ENCODE measurements around the gene HELZ2. TPM values are rescaled to one million over a fixed set of nuclear protein-coding genes. Genes with fewer than 3 reads are reported as not detected.

HELZ2 gene
- total RNA-seq, 4 donors from 2014 or later = 16.3 to 33.7 (median 24.7) TPM

DNA sequence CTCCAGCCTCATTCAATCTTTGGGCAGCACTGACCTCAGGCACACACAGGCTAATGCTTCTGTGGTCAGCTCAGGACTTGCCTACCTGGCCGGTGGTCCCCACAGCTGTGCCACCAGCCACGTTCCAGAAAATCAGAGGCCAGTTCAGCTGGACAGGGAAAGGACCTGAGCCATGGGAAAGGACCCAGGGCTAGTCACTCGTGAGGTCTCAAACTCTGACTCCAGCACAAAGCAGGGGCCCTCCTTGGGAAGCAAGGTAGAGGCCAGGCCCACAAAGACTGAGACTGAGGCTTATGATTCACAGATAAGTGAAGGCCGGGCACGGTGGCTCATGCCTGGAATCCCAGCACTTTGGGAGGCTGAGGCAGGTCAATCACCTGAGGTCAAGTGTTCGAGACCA, 22.4 kb upstream of the HELZ2 start:
- TF ChIP-seq EP300 (IDR thresholded peaks at IDR 0.05) (no peak), POLR2A (IDR thresholded peaks at IDR 0.05) (no peak)
- TF ChIP-seq, protein P1, sequence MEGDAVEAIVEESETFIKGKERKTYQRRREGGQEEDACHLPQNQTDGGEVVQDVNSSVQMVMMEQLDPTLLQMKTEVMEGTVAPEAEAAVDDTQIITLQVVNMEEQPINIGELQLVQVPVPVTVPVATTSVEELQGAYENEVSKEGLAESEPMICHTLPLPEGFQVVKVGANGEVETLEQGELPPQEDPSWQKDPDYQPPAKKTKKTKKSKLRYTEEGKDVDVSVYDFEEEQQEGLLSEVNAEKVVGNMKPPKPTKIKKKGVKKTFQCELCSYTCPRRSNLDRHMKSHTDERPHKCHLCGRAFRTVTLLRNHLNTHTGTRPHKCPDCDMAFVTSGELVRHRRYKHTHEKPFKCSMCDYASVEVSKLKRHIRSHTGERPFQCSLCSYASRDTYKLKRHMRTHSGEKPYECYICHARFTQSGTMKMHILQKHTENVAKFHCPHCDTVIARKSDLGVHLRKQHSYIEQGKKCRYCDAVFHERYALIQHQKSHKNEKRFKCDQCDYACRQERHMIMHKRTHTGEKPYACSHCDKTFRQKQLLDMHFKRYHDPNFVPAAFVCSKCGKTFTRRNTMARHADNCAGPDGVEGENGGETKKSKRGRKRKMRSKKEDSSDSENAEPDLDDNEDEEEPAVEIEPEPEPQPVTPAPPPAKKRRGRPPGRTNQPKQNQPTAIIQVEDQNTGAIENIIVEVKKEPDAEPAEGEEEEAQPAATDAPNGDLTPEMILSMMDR (IDR thresholded peaks at IDR 0.05) = no peak
- DNase-seq (ENCODE audit: low spot score in 2 of 2) = no peak
- WGBS, 2 donors = 93 to 97% methylated on average over 6 of the region's 6 CpGs
- Histone ChIP-seq H3K27me3 (no peaks in the 10 kb centered on the region), H3K4me1 (peaks cover 0 to 8% (median 0%) of the 10 kb centered on the region in 4 donors), H3K27ac (no peak overlapping the region), H3K4me3 (no peak overlapping the region), H3K9me3 (no peaks in the 10 kb centered on the region), H3K36me3 (peaks cover 0 to 95% (median 14%) of the 10 kb centered on the region in 3 donors)

DNA sequence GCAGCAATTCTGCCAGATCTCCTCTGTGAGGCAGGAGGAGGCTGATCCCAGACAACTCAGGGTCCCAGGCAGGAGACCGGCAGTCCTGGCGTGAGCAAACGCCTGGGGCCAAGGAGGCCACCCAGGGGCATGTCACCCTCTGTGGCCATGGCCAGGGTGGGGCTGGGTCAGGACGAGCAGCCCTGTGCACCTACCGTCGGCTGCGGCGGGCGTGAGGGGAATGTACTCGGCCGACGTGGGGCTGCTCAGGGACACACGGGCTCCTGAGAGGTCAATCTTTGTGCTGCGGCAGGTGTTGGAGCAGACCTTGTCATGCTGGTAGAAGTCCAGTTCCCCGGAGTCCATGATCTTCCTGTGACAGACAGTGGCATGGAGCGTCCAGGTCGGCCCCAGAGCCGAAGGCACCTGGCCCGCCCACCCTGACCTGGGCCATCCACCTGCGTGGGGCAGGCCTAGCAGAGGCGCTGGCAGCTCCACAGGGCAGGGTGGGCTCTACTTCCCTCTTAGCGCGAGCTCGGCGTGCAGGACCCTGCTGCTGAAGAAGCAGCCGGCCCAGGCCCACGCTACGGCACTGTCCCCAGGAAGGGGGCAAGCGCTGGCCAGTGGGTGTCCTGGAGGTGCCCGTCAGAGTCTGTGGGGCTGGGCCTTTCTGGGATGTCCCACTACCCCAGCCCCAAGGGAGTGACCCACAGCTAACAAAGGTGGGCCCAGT, 21.5 kb upstream of the HELZ2 start:
- no peaks in the 10 kb centered on the region for H3K9me3 ChIP-seq
- WGBS, 2 donors = 83 to 88% methylated on average over 11 to 25 of the region's 30 CpGs
- no peaks in the 10 kb centered on the region for H3K27me3 ChIP-seq
- H3K4me3 ChIP-seq = no peak overlapping the region
- H3K4me1 ChIP-seq = peaks cover 0 to 8% (median 0%) of the 10 kb centered on the region in 4 donors
- TF ChIP-seq EP300 (IDR thresholded peaks at IDR 0.05) = no peak
- no peak for TF ChIP-seq POLR2A (IDR thresholded peaks at IDR 0.05)
- TF ChIP-seq, protein P1 (IDR thresholded peaks at IDR 0.05) = no peak
- no peak for DNase-seq (ENCODE audit: low spot score in 2 of 2)
- H3K27ac ChIP-seq = no peak overlapping the region
- H3K36me3 ChIP-seq = peaks cover 0 to 95% (median 20%) of the 10 kb centered on the region in 3 donors

DNA sequence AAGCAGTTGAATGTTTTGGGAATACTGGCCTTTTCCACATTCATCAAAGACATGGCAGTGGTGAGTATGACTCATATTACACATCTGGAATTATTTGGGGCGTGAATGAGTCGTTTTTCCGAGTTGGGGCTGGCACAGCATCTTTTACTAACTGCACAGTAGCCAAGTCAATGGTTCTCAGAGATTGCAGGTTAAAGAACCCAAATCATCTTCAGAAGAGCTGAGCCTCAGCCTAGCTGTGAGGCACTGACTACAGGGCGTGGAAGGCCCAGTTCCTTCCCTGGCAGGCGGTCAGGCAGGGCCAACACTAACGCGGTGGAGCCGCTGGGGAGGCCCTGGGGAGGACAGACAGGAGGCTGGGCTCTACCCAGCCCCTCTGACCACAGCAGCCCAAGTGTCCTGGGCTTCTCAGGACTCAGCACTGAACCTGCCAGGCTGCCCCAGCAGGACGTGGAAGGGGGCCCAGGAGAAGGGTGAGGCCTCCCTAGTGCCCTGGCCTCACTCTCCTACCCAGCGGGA, 20.1 kb upstream of the HELZ2 start:
- peak overlapping the region in 3 of 4 donors; percentile 44 to 53 (median 50) for H3K27ac ChIP-seq
- H3K36me3 ChIP-seq = peaks cover 0 to 96% (median 25%) of the 10 kb centered on the region in 3 donors
- H3K4me1 ChIP-seq = peaks cover 0 to 16% (median 0%) of the 10 kb centered on the region in 4 donors
- no peaks in the 10 kb centered on the region for H3K27me3 ChIP-seq
- TF ChIP-seq POLR2A (IDR thresholded peaks at IDR 0.05) (no peak), EP300 (IDR thresholded peaks at IDR 0.05) (no peak)
- TF ChIP-seq, protein P1 (IDR thresholded peaks at IDR 0.05) = no peak
- peak in 1 of 2 donors; percentile 23 for DNase-seq (ENCODE audit: low spot score in 2 of 2)
- no peaks in the 10 kb centered on the region for H3K9me3 ChIP-seq
- H3K4me3 ChIP-seq = no peak overlapping the region
- 71 to 79% methylated on average over 5 to 10 of the region's 10 CpGs for WGBS, 2 donors

DNA sequence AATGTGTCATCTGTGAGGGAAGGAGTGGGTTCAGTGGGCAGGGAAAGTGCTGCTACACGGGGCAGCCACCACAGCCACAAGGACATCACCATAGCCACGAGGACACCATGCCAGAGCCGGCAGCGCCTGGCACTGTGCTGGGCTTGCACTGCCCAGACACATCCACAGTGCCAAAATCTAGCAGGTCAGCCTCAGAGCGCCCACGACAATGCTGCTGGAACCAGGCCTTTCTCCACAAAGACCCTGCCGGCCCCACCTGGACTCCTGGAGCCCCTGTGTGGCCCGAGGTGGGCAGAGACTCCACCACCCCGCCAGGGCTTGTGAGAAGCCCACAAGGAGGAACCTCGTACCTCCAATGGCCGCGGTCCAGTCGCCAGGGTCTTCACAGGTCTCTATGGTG, 18.6 kb upstream of the HELZ2 start:
- DNase-seq (ENCODE audit: low spot score in 2 of 2) = no peak
- Histone ChIP-seq H3K27ac (no peak overlapping the region), H3K4me3 (no peak overlapping the region), H3K9me3 (no peaks in the 10 kb centered on the region), H3K36me3 (peaks cover 0 to 96% (median 25%) of the 10 kb centered on the region in 3 donors), H3K27me3 (no peaks in the 10 kb centered on the region), H3K4me1 (peaks cover 0 to 18% (median 0%) of the 10 kb centered on the region in 4 donors)
- WGBS, 2 donors = 91 to 95% methylated on average over 10 to 12 of the region's 13 CpGs
- TF ChIP-seq EP300 (IDR thresholded peaks at IDR 0.05) = no peak
- no peak for TF ChIP-seq POLR2A (IDR thresholded peaks at IDR 0.05)
- TF ChIP-seq, protein P1 (IDR thresholded peaks at IDR 0.05) = no peak

DNA sequence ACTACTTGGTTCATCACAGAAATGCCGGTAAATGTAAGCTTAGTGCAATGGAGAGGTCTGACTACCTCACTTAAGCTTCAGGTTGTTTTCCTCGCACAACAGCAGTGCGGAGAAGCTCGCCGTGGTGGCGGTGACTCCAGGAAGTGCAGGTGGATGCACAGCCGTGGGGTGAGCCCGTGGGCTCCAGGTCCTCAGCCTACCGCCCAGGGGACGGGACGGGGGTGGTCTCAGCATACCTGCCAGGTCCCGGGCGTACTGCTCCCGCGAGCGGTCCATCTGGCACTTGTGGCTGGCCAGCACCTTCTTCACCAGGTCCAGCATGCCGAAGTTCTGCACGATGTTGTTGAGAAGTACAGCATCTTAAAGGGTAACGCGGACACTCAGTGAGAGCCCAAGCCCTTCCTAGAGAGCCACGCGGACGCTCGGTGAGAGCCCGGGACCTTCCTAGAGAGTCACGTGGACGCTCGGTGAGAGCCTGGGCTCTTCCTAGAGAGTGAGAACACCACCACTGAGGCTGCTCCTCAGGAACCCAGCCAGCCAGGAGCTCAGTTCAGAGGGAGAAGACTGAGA, 17.8 kb upstream of the HELZ2 start:
- H3K27me3 ChIP-seq = no peaks in the 10 kb centered on the region
- no peaks in the 10 kb centered on the region for H3K9me3 ChIP-seq
- no peak for DNase-seq (ENCODE audit: low spot score in 2 of 2)
- H3K27ac ChIP-seq = no peak overlapping the region
- TF ChIP-seq POLR2A (IDR thresholded peaks at IDR 0.05) (no peak), EP300 (IDR thresholded peaks at IDR 0.05) (no peak)
- TF ChIP-seq, protein P1 (IDR thresholded peaks at IDR 0.05) = no peak
- H3K4me3 ChIP-seq = no peak overlapping the region
- 96 to 97% methylated on average over 10 to 28 of the region's 28 CpGs for WGBS, 2 donors
- H3K4me1 ChIP-seq = peaks cover 0 to 18% (median 0%) of the 10 kb centered on the region in 4 donors
- H3K36me3 ChIP-seq = peaks cover 0 to 98% (median 25%) of the 10 kb centered on the region in 3 donors
